Measurements from ENCODE around the gene ZMYND15. TPM values are rescaled to one million over a fixed set of nuclear protein-coding genes. Genes with fewer than 3 reads are reported as not detected.

Gene ZMYND15
- total RNA-seq, 1 donor: not detected

DNA sequence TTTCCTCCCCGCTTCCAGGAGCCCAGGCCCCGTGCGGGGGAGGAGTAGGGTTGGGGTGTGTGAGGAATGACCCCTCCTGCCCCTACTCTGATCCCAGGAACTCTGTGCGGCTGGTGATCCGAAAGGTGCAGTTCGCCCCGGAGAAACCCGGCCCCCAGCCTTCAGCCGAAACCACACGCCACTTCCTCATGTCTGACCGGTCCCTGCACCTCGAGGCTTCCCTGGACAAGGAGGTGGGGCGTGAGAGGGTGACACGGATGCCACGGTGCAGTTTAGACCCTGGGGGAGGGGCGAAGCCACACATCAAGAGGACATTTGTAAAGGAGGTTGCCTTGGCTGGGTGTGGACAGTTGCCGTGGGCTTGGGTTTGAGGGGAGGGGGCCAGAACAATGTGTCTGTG is 21.8 kb upstream of the ZMYND15 start:
- no peak for DNase-seq (ENCODE audit: low read depth)
- H3K4me3 ChIP-seq (ENCODE audit: low read depth, low read length): no peak overlapping the region
- TF ChIP-seq, protein P1, sequence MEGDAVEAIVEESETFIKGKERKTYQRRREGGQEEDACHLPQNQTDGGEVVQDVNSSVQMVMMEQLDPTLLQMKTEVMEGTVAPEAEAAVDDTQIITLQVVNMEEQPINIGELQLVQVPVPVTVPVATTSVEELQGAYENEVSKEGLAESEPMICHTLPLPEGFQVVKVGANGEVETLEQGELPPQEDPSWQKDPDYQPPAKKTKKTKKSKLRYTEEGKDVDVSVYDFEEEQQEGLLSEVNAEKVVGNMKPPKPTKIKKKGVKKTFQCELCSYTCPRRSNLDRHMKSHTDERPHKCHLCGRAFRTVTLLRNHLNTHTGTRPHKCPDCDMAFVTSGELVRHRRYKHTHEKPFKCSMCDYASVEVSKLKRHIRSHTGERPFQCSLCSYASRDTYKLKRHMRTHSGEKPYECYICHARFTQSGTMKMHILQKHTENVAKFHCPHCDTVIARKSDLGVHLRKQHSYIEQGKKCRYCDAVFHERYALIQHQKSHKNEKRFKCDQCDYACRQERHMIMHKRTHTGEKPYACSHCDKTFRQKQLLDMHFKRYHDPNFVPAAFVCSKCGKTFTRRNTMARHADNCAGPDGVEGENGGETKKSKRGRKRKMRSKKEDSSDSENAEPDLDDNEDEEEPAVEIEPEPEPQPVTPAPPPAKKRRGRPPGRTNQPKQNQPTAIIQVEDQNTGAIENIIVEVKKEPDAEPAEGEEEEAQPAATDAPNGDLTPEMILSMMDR (IDR thresholded peaks at IDR 0.05; ENCODE audit: insufficient read depth, low read depth, low read length): no peak

DNA sequence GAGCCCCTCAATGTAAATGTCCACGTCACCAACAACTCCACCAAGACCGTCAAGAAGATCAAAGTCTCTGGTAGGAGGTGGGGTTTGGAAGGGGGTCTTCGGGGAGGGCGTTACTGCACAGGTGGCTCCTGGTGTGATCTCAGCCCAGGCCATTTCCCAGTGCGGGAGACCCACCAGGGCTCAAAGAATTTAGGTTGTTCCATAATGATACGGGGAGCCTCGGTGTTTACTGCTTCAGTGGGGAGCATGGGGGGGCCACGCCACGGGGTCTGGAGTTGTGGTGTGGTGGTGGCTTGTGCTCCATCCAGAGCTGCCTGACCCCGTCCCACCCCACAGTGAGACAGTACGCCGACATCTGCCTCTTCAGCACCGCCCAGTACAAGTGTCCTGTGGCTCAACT is 21.4 kb upstream of the ZMYND15 start:
- TF ChIP-seq, protein P1 (IDR thresholded peaks at IDR 0.05; ENCODE audit: insufficient read depth, low read depth, low read length): no peak
- no peak for DNase-seq (ENCODE audit: low read depth)
- H3K4me3 ChIP-seq (ENCODE audit: low read depth, low read length): no peak overlapping the region

DNA sequence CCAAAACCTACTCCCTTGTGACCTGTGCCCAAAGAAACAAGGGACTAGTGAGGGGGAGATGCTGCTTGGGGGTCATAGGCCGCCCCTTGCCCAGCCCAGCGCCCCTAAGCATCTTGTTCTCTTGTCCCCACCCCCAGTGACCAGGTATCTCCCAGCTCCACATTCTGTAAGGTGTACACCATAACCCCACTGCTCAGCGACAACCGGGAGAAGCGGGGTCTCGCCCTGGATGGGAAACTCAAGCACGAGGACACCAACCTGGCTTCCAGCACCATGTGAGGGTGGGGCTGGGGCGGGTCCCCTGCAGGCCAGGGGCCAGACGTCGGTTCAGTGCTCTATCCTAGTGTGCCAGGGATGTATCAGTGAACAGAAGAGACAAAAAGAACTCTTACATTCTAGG is 20.5 kb upstream of the ZMYND15 start:
- H3K4me3 ChIP-seq (ENCODE audit: low read depth, low read length): no peak overlapping the region
- no peak for DNase-seq (ENCODE audit: low read depth)
- TF ChIP-seq, protein P1 (IDR thresholded peaks at IDR 0.05; ENCODE audit: insufficient read depth, low read depth, low read length): no peak

DNA sequence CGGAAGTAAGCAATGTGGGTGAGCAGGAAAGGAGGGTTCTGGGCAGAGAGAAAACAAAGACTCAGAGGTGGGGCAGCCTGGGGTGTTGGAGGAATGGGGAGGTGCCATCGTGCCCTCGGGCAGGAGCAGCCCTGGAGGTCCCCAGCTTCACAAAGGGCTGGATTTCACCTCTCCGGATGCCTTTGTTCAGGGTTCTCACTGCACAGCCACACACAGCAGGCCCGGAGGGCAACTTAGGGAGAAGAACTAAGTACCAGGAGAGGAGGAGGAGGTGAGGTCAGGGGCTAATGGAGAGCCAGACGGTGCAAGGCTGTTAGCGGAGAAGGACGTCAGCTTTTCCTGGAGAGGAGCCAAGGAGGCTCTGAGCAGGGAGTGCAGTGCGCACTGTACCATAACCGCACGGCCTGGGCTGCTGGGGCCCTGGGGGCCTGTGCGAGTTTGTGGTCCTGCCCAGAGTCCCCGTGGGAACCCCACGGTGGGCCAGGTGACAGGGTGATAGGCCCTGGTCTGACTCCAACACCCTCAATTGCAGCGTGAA is 19.9 kb upstream of the ZMYND15 start:
- H3K4me3 ChIP-seq (ENCODE audit: low read depth, low read length): no peak overlapping the region
- TF ChIP-seq, protein P1 (IDR thresholded peaks at IDR 0.05; ENCODE audit: insufficient read depth, low read depth, low read length): no peak
- DNase-seq (ENCODE audit: low read depth): no peak

DNA sequence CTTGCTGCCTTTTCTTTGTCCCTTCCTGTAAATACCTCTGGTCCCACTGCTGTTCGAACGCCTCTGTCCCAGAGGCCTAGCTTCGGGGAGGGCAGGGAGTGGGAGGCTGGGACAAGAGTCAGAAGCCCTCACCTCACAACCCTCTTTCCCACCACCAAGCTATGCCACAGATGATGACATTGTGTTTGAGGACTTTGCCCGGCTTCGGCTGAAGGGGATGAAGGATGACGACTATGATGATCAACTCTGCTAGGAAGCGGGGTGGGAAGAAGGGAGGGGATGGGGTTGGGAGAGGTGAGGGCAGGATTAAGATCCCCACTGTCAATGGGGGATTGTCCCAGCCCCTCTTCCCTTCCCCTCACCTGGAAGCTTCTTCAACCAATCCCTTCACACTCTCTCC is 18.8 kb upstream of the ZMYND15 start:
- no peak overlapping the region for H3K4me3 ChIP-seq (ENCODE audit: low read depth, low read length)
- no peak for DNase-seq (ENCODE audit: low read depth)
- TF ChIP-seq, protein P1 (IDR thresholded peaks at IDR 0.05; ENCODE audit: insufficient read depth, low read depth, low read length): no peak

DNA sequence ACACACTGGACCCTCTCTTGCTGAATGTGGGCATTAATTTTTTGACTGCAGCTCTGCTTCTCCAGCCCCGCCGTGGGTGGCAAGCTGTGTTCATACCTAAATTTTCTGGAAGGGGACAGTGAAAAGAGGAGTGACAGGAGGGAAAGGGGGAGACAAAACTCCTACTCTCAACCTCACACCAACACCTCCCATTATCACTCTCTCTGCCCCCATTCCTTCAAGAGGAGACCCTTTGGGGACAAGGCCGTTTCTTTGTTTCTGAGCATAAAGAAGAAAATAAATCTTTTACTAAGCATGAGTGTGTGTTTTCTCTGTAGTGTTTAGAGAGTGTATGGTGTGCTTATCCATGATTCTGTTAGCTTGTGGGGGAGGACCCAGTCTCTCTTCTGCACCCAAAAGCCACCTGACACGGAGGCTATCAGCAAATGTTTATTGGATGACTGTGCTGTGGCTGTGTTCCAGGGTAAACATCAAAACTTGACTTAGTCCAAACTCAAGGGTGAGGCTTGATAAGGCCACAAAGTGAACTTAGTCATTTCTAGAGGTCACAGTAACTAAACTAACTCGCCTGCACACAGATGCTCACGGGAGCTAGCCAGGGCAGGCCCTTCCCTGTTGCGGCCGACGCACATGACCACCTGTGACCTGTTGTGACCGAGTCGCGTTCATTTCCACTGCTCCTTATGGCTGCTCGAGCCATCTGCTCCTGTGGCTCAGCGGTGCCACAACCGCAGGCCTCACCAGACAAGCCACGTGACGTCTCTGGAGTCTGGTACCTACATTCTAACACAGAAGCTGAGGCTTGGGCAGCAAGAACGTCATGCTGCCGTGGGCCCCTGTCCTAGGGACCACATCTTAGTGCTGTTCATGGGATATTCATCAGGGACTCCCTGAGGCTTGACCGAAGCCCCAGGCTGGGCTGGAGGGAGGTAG is 18.2 kb upstream of the ZMYND15 start:
- H3K4me3 ChIP-seq (ENCODE audit: low read depth, low read length): no peak overlapping the region
- TF ChIP-seq, protein P1 (IDR thresholded peaks at IDR 0.05; ENCODE audit: insufficient read depth, low read depth, low read length): no peak
- peak; percentile 22 for DNase-seq (ENCODE audit: low read depth)

All from fibroblast of villous mesenchyme (primary cell).